Measurements from ENCODE around the gene ARMCX5.

ARMCX5 gene

GRCh38 chrX:102627640-102628039 is 28.3 kb downstream of the ARMCX5 start:
- Histone ChIP-seq H3K4me3 (ENCODE audit: insufficient read depth, low read depth, low read length) (no peak overlapping the region), H3K4me1 (ENCODE audit: control insufficient read depth, insufficient read depth, low read length) (no peaks in the 10 kb centered on the region), H3K27me3 (ENCODE audit: control insufficient read depth, insufficient read depth, low read length, poor library complexity, severe bottlenecking) (no peaks in the 10 kb centered on the region), H3K36me3 (ENCODE audit: control insufficient read depth, insufficient read depth, low read length) (no peaks in the 10 kb centered on the region), H3K27ac (ENCODE audit: insufficient read depth, low read depth, low read length, poor library complexity, severe bottlenecking) (no peak overlapping the region), H3K9me3 (ENCODE audit: control insufficient read depth, low read length) (no peaks in the 10 kb centered on the region)
- 93% methylated on average over 1 of the region's 1 CpG; no CpG with 5 or more reads in 1 of the 2 experiments for WGBS, 2 experiments

DNA sequence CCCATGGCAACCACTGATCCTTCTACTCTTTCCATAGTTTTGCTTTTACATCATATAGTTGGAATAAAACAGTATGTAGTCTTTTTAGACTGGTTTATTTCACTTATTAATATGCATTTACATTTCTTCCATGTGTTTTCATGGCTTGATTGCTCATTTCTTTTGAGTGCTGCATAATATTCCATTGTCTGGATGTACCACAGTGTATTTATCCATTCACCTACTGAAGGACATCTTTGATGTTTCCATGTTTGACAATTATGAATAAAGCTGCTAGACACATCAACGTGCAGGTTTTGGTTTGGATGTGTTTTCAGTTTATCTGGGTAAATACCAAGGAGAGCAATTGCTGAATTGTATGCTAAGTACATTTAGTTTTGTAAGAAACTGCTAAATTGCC is 38.2 kb downstream of the ARMCX5 start:
- H3K27ac ChIP-seq (ENCODE audit: insufficient read depth, low read depth, low read length, poor library complexity, severe bottlenecking): no peak overlapping the region
- no peaks in the 10 kb centered on the region for H3K4me1 ChIP-seq (ENCODE audit: control insufficient read depth, insufficient read depth, low read length)
- no peaks in the 10 kb centered on the region for H3K36me3 ChIP-seq (ENCODE audit: control insufficient read depth, insufficient read depth, low read length)
- H3K4me3 ChIP-seq (ENCODE audit: insufficient read depth, low read depth, low read length): no peak overlapping the region
- 67 to 82% methylated on average over 1 of the region's 1 CpG for WGBS, 2 experiments
- H3K9me3 ChIP-seq (ENCODE audit: control insufficient read depth, low read length): no peaks in the 10 kb centered on the region
- no peaks in the 10 kb centered on the region for H3K27me3 ChIP-seq (ENCODE audit: control insufficient read depth, insufficient read depth, low read length, poor library complexity, severe bottlenecking)

DNA sequence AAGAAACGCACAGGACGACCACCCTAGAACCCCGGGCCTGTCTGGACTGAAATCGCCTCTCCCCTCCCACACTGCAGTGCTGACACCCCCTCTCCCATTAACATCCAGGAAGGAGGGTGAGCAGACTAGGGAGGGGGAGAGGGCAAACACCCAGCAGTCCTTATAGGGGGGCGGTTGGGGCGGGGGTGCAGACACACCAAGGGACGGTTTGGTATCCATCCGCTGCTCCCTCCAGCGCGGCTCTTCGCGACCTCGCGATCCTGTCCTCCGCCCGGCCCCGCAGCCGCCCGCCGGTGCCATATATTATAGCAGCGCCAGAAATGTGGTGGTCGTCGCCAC is 51.6 kb downstream of the ARMCX5 start:
- Histone ChIP-seq H3K4me3 (ENCODE audit: insufficient read depth, low read depth, low read length) (peak overlapping the region; percentile 46), H3K9me3 (ENCODE audit: control insufficient read depth, low read length) (no peaks in the 10 kb centered on the region), H3K27ac (ENCODE audit: insufficient read depth, low read depth, low read length, poor library complexity, severe bottlenecking) (no peak overlapping the region), H3K4me1 (ENCODE audit: control insufficient read depth, insufficient read depth, low read length) (no peaks in the 10 kb centered on the region), H3K27me3 (ENCODE audit: control insufficient read depth, insufficient read depth, low read length, poor library complexity, severe bottlenecking) (no peaks in the 10 kb centered on the region), H3K36me3 (ENCODE audit: control insufficient read depth, insufficient read depth, low read length) (no peaks in the 10 kb centered on the region)
- WGBS, 2 experiments: 2 to 6% methylated on average over 19 to 23 of the region's 23 CpGs

- WGBS, 2 experiments: 1% methylated on average over 61 of the region's 61 CpGs
- Histone ChIP-seq H3K9me3 (ENCODE audit: control insufficient read depth, low read length) (no peaks in the 10 kb centered on the region), H3K27me3 (ENCODE audit: control insufficient read depth, insufficient read depth, low read length, poor library complexity, severe bottlenecking) (no peaks in the 10 kb centered on the region), H3K4me1 (ENCODE audit: control insufficient read depth, insufficient read depth, low read length) (no peaks in the 10 kb centered on the region), H3K27ac (ENCODE audit: insufficient read depth, low read depth, low read length, poor library complexity, severe bottlenecking) (no peak within 1 kb of the TSS), H3K4me3 (ENCODE audit: insufficient read depth, low read depth, low read length) (peak within 1 kb of the TSS; percentile 46), H3K36me3 (ENCODE audit: control insufficient read depth, insufficient read depth, low read length) (no peaks in the 10 kb centered on the region)
These were observed 52.1 kb downstream of the ARMCX5 start, which contains the start of gene GPRASP1 for GRCh38 chrX:102651242-102652011. TSS of gene GPRASP1 (plus strand) at chrX:102651483. CDS start at chrX:102653914, 2,431 bp downstream.

- H3K4me1 ChIP-seq (ENCODE audit: control insufficient read depth, insufficient read depth, low read length): no peaks in the 10 kb centered on the region
- 6 to 7% methylated on average over 13 to 17 of the region's 22 CpGs for WGBS, 2 experiments
- H3K36me3 ChIP-seq (ENCODE audit: control insufficient read depth, insufficient read depth, low read length): no peaks in the 10 kb centered on the region
- H3K27me3 ChIP-seq (ENCODE audit: control insufficient read depth, insufficient read depth, low read length, poor library complexity, severe bottlenecking): no peaks in the 10 kb centered on the region
- no peaks in the 10 kb centered on the region for H3K9me3 ChIP-seq (ENCODE audit: control insufficient read depth, low read length)
- H3K27ac ChIP-seq (ENCODE audit: insufficient read depth, low read depth, low read length, poor library complexity, severe bottlenecking): no peak overlapping the region
- peak overlapping the region; percentile 46 for H3K4me3 ChIP-seq (ENCODE audit: insufficient read depth, low read depth, low read length)
These were observed 52.8 kb downstream of the ARMCX5 start for GRCh38 chrX:102652031-102652688.
